ENCODE results near the gene FAM181A. TPM values are rescaled to one million over a fixed set of nuclear protein-coding genes. Genes with fewer than 3 reads are reported as not detected.

FAM181A gene
- polyA plus RNA-seq, 12 donors, result 0.09 to 0.22 (median 0.13) TPM; not detected in 7

DNA sequence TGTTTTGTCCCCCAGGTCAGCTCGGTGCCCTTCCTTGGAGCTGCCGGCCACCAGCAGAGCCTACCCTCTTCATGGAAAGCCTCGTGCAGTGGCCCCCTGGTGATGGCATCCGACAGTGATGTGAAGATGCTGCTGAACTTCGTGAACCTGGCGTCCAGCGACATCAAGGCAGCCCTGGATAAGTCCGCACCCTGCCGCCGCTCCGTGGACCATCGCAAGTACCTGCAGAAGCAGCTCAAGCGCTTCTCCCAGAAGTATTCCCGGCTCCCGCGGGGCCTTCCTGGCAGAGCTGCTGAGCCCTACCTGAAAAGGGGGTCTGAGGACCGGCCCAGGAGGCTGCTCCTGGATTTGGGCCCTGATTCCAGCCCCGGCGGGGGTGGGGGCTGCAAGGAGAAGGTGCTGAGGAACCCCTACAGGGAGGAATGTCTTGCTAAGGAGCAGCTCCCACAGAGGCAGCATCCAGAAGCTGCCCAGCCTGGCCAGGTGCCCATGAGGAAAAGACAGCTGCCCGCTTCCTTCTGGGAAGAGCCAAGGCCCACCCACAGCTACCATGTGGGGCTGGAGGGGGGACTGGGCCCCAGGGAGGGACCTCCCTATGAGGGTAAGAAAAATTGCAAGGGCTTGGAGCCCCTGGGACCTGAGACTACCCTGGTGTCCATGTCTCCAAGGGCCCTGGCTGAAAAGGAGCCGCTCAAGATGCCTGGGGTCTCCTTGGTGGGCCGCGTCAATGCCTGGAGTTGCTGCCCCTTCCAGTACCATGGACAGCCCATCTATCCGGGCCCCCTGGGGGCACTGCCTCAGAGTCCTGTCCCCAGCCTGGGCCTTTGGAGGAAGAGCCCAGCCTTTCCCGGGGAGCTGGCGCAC, 1.3 kb downstream of the FAM181A start:
- no peak for DNase-seq

DNA sequence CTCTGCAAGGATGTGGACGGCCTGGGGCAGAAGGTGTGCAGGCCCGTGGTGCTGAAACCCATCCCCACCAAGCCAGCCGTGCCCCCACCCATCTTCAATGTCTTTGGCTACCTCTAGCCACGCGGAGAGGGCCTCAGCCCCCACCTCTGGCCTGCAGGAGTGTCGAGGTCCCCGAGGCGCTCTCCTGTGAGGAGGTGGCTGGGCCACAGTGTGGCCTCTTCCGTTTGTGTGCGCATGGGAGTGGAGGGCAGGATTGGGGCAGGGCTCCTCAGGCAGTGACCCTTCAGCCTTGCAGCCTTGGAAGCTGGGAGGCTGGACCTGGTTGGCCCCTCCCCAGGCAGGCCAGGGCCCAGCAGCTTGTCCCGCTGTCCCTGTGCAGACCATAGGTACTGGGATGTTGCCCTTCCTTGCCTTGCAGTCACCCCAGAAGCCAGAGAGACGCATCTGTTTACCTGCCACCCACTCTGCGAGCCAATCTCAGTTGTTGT, 1.9 kb downstream of the FAM181A start:
- DNase-seq, result no peak

DNA sequence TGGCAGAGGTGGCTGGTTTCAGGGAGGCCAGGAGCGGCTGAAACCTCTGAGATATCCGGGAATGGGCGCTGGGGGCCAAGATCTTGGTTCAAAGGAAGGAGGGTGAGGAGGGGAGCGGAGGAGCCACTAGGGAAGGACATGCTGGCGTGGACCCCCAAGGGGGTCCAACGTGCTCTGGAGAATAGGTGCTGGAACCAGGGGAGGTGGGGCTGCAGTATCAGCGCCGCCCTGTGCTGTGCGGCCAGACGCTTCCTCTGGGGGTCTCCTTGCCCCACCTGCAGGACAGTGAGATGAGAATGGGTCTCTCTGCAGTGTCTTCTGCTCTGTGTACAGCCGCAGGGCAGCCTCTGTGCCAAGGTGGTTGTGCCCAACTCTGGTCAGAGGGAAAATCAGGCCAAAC, 2.5 kb downstream of the FAM181A start:
- DNase-seq, result no peak

DNA sequence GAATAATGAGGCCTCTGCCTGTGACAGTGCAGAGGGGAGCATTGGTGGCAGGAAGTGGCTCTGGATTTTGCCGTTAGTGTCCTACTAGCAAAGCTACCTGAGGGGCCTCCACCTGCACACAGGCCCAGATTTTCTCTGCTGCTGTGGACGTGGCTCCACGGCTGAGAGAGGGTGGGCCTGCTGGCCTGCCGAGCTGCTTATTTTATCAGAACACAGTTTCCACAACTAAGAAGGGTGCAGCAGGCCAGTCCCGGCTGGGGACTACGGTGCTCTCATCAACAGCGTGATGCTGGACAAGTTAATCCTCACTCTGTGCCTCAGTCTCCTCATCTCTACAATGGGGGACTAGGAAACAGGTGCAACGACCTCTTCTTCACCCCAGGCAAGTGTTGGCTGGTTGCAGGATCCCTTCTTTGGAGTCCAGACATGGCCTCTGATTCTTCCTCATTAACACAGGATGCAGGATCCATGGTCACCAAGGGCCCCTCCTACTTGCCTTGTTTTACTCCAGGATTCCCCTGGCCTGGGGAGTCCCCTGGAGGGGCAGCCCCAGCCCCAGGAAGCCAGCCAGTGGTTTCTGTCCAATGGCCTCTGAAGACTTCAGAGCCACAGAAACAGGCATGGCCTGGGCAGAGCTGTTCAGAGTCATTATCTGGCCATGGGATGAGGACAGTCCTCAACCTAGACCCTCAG, 3.3 kb downstream of the FAM181A start:
- DNase-seq, result no peak

DNA sequence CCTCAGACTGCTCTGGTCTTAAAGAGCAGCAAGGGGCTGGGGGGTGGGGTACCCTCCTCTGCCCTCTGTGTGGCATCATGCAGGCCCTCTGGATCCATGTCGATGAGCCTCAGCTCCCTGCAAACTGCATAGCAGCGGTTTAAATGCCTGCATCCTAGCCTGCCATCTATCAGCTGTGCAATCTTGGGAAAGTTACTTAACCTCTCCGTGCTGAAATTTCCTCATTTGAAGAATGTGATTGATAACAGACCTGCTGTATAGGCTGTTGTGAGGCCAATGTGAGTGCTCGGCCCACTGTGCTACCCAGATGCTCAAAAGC, 3.8 kb downstream of the FAM181A start:
- no peak for DNase-seq

DNA sequence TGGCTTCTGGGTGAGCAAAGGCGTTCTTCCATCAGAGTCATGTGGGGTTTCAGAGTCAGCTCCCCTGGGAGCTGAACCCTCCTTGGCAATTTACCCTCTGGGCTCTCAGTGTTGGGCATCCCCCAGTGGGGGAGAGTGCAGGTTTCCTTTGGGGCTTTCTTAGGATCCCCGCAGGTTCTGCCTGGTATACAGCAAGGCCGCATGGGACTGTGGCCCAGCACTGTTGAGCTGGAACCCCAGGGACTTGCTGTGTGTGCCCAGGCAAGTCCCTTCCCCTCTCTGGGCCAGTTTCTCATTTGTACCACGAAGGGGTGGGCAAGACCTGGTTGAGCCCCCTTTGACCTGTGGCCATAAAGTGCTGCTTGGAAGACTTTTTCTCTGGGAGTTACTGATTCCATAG, 5.5 kb downstream of the FAM181A start:
- DNase-seq, result no peak

DNA sequence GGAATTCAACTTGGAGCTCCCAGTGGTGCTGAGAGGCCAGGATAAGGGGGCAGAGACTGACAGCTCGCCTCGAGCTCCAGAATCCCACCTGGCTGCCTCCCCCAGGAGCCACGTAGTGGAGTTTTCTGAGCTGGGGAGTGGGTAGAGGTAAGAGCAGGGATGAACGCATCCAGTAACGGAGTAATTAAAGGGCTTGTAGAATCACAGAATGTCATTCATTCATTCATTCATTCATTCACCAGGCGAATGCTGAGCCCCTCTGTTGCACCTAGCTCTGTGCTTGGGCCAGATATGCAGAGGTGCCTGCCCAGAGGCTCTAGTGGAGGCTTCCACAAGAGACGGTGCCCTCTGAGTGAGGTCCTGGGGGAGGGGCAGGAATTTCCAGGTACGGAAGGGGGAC, 8.1 kb downstream of the FAM181A start:
- DNase-seq, result no peak

DNA sequence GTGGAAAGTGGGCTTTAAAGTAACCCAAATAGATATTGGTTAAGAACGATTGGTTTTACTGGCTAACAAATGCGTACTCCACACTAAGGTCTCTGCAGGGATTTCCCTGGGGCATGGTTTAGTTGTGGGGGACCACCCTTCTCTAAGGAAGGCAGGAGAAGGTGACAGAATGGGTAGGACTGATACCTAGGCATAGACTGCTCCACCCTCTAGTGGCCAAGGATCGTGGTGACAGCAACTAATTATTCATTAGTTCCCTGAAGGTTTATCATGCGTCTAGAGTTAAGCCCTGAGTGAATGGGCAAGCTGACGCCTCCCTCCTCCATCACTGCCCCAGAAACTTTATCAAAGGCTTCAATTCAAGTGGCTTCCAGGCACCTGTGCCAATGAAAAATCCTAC, 9.1 kb downstream of the FAM181A start:
- no peak for DNase-seq

DNA sequence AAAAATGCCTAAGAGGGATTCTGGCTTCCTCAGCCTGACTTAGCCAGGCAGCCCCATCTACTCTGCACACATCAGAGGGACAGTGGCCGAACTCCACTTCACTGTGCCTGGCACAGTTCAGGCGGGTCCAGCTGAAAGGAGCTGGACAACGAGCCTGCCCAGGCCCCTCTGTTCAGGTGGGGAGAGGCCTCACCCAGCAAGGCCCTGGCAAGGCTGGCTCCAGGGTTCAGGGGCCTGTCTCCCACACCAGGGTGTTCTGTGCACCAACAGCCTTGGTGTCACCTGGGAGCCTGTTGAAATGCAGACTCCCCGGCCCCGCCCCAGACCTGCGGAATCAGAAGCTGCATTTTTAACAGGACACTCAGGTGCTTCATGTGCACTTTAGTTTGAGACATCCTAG, 9.8 kb downstream of the FAM181A start:
- no peak for DNase-seq

DNA sequence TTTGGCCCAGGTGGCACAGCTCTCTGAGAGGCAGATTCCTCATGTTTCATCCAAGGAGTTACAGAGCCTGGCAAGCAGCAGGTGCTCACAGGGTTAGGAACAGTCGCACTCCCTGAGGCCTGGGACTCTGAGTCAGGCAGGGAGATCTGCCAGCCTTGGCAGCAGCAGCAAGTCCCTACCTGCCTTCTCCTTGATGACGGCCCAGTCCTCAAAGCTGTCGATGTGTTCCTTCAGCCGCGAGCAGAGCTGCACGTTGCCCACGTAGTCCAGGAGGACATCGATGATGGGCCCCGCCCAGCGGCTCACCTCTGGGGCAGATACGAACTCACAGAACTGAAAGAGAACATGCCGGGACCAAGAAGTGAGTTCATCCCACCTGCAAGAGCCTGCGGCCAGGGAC, 10.4 kb downstream of the FAM181A start:
- no peak for DNase-seq

DNA sequence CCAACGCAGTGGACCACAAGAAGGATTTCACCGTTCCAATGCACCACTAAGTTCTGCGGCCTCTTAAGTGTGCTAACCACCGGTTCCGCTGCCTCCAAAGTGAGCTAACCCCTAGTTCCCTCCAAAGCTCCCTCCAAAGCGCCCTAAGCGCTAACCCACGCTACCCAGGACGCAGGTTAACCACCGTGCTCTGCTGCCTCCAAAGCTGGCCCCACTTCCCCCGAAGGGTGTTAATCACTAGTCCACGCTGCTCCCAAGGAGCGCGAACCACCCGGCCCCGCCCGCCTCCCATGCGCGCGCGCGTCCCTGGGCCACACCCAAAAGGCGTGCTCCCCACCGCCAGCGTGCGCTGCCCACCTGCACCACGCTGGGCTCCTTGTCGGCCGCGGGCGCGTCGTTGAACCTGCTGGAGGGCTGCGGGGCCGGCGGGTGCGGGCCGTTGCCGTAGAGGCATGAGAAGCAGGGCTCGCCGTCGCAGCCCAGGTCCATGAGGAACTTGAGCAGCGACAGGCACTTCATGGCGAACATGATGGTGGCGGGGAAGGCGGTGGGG, 11.7 kb downstream of the FAM181A start:
- no peak for DNase-seq

DNA sequence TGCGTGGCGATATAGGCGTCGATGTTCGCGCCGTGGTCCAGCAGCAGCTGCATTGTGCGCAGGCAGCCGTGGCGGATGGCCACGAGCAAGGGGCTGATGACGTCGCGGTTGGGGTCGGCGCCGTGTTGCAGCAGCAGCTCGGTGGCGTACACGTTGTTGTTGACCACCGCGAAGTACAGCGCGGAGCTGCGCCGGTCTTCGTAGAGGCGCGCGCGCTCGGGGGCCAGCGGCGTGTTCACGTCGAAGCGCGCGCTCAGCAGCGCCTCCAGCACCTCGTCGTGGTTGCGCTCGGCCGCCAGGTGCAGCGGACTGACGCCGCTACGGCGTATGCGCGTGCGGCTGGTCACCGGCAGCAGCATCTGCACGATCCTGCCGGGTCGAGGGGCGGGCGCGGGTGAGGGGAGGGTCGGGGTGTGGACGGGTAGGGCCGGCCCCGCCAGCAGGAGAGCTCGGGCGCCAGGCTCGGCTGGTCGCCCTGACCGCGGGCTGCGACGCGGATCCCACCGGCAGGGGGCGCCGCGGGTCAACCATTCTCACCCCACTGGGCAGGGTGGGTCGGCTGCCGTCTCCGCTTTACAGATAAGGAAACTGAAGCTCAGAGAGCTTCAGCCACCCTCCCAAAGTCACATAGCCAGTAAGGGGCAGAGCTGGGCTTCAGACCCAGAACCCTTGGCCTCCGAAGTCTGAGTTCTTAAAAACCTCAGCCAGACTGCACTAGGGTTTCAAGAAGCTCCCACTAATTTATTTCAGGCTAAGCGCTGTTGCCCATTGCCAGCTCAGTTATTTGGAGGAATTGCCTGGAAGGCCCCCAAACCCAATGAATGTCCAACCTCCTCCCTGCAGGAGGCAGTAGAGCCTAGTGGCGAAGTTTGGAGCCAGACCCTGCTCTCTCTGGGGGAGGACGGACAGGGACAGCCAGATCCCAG, 12.4 kb downstream of the FAM181A start:
- DNase-seq, result peak; percentile 57

DNA sequence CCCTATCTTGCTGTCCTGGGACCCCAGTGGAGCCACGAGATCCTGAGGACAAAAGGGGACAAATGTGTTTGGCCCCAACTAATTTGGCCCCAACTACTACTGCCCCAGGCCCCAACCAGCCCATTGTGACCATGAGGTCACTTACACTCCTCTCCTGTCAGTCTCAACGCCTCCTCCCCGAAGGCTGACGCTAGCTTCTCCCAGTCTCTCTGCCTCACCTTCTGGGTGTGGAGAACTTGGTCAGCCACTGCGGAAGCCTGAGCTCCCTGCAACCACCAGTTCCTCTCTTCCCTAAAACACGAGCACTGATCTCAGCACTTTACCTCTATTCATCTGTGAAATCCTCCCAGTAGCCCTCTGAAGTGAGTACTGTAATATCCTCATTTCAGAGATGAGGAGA, 13.3 kb downstream of the FAM181A start:
- DNase-seq, result no peak

DNA sequence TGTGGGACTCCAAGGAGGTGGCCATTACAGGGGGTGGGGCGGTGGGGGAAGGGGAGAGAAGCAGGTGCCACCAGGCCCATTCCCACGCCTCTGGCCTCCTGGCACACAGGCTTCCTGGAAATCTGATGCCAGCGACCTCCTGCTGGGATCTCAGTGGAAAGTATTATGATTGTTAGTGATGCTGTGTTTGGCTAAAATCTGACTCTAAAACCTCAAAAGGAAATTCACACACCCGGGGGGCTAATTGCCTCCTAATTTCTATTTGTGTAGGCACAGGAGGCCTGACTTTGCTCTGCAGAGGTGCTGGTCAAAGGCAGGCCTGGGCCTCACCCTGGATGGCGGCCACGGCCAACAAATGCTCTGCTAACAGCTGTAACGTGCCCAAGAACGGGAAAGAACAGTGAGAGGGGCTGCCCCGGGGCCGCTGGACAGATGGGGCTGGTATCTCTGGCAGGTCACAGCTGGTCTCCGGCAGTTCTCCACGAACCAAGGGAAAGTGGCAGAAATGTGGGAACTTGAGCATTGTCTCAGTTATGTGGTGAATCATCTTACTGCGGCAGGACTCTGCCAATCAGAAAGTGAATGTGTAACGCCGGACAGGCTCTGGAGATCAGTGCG, 14.3 kb downstream of the FAM181A start:
- DNase-seq, result no peak

DNA sequence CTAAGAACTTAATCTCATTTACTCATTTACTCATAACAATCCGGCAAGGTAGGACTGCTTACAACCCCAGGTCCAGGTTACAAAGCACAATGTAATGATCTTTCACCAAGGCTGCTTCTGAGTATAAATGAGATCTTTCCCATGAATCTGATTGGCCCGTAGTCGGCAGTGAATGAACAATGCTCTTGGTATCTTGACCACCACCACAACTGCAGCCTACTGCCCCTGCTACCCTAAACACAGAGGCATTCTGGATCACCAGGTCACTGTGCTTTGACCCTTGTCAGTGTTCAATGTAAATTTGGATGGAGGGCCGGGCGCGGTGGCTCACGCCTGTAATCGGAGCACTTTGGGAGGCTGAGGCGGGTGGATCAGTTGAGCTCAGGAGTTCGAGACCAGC, 15.9 kb downstream of the FAM181A start:
- no peak for DNase-seq

DNA sequence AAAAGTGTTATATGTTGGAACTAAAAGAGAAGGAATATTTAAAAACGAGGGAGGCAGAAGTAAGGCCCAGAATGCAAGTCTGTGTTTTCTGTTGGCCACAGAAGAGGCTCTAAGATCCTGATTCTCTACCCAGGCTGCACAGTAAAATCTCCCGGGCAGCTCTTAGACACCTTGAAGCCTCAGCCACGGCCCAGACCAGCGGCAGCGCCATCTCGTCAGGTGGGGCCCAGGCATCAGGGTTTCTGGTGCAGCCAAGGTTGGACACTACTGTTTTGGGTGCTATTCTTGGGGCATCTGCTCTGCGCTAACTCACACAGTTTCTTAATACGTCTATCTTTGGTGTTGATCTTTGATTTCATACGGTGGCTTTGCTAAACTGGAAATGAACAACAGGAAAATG, 16.8 kb downstream of the FAM181A start:
- no peak for DNase-seq

DNA sequence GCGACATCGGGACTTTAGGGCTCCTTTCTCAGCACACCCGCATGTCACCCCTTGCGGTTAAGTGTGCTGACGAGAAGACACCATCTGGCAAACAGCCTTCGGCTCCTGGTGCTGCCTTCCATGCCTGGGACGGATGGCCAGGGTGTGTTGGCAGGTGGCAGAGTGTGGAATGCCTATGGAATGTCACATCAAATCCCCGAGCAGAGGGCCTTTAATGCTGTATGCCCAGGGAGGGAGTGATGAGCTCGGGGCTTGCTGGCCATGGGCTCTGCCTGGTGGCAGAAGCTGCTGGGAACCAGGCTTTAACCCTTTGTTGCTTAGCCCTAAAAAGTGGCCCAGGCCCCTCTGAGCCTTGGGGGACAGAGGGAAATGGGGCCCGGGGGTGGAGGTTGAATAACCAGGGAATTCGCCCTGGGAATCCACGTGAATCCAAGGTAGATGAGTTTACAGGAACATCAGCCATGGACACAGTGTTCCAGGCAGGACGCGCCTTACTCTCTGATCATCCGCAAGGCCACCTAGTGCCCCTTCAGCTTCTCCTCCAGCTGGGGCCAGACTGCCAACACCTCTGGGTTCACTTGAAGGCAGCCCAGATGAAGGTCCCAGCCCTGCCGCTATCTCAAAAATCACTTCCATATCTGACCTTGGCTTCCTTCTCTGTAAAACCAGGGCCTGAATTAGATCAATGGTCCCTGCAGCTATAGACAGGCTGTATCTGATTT, 17.4 kb downstream of the FAM181A start:
- no peak for DNase-seq

DNA sequence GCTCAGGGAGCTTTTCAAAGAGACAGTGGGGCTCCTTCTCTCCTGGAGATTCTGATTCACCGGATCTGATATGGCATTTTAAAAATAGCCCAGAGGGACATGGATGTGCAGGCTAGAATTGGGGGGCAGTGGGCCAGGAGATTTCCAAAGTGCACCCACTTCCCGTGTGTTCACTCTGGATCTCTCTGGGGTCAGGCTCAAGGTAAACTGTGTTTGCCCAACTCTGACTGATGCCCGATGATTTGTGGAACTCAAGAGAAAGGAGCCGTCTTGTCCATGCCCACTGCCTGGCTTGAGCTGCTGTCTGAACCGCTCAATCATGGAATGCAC, 17.9 kb downstream of the FAM181A start:
- no peak for DNase-seq

DNA sequence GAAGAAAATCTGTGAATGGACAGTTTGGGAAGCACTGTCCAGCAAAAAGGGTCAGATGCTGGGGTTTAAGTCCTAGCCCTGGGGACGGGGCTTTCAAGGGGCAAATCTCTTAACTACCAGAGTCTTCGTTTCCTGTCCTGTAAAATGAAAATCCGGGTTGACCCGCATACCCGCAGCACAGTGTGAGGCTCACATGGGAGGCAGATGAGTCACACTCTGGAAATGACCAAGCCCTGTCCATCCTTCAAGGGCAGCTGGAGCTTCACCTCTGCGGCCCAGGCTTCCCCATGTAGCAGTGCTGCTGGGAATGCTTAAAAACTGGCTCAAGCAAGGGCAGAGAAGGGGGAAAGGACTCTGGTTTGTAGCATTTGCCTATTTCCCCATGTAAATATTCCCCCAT, 19.0 kb downstream of the FAM181A start:
- no peak for DNase-seq

DNA sequence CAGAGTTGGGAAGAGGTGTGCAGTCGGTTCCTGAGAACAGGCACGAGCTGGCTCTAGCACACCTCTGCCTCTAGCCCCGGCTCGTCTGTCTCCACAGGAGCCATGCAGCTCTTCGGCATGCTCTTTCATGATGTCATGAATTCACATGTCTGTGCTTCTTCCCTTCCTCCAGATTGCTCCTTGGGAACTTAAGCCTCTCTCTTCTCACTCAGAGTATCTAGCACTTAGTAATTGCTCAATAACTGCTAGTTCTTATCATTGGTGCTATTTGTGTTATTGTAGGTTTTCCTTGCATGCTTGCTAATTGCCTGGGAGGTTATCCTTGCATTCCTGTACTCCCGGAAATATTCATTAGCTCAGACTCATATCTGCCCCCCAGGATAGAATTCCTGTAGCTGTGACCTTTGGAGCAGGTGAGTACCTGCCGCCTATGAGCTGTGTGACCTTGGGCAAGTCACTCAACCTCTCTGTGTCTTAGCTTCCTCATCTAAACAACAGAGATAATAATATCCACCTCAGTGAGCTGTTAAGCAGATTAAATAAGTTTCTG, 19.5 kb downstream of the FAM181A start:
- no peak for DNase-seq

DNA sequence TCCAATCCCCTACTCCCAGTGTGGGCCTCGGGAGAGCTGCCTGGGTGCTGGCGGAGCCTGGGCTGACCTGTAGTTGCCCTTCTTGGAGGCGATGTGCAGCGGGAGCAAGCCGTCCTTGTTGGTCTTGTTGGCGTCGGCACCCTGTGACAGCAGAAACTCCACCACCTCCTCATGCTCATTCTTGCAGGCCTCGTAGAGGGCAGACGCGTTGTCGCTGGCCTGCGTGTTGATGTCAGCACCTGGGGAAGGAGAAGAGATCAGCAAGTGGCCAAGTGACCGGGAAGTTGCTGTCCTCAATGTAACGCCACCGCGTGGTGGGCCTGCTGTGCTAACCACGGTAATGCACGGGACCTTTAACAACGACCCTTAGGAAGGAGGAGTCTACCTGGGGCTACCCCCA, 20.1 kb downstream of the FAM181A start:
- DNase-seq, result no peak
